Panc1 (cell line): Measurements from ENCODE around the gene NTRK3.

Experiments used
- CTCF ChIP-seq: fragments of 450-650 bp; IDR thresholded peaks from 2 replicates; pipeline ENCODE4 v1.5.1; 2017; ENCODE audit warnings: mild to moderate bottlenecking
- POLR2AphosphoS5 ChIP-seq: IDR thresholded peaks from 2 replicates; pipeline ENCODE4 v1.6.1; 2012; ENCODE audit warnings: mild to moderate bottlenecking, low read depth, low read length, moderate library complexity
- SIN3A ChIP-seq: IDR thresholded peaks from 2 replicates; pipeline ENCODE4 v1.6.1; 2012; ENCODE audit warnings: low read depth, mild to moderate bottlenecking, low read length, moderate library complexity, borderline replicate concordance; ENCODE audit not compliant: insufficient read depth
- TCF7L2 ChIP-seq: IDR thresholded peaks from 2 replicates; pipeline ENCODE4 v1.6.1; 2011; ENCODE audit warnings: mild to moderate bottlenecking, low read depth, low read length, inconsistent platforms

- TF ChIP-seq SIN3A (no peak), CTCF (no peak), POLR2AphosphoS5 (no peak), TCF7L2 (no peak)
These were observed 311.8 kb downstream of the NTRK3 start for GRCh38 chr15:87944691-87945090.
